GM18499 (cell line): ENCODE measurements around the gene PKN1.

ENCODE experiments used
- ATAC-seq: cut with Tn5 transposase; IDR thresholded peaks from one replicate; pipeline ENCODE4 v1.9.1; 2021; ENCODE audit warnings: moderate number of reproducible peaks; ENCODE audit not compliant: insufficient read depth, unreplicated experiment

The PKN1 gene

DNA sequence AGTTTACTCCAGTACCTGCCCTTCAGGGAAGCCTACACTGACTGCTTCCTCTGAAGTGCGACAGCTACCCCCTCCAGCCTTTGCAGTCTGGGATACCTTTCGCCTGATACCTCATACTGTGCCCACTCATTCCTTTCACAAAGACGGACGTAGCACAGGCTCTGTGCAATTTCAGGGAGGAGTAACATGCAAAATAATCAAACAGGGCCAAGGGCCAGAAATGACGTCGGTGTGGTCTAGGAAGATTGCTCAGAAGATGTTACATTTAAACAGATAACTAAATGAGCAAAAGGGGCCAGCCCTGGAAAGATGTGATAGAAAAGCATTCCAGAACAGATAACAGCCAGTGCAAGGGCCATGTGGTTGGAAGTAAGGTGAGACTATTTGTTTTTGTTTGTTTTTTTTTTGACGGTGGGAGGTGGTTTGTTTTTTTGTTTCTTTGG lies 7.4 kb upstream of the PKN1 start:
- ATAC-seq = no peak

DNA sequence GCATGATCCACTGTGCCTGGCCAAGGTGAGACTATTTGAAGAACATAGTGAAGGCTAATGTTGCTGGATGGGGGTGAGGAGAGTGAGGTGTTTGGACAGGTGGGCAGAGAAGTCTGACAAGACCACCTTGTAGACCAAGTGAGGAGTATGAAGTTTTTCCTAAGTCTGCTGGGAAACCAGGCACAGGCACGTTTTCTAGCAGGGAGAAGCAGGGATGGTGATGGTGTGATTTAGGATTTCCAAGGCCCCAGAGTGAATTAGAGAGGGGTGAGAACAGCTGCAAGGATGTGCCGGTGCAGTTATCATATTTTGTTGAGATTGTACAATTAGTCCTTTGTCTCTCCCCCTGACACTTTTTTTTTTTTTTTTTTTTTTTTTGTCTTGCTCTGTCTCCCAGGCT lies 5.6 kb upstream of the PKN1 start:
- no peak for ATAC-seq

DNA sequence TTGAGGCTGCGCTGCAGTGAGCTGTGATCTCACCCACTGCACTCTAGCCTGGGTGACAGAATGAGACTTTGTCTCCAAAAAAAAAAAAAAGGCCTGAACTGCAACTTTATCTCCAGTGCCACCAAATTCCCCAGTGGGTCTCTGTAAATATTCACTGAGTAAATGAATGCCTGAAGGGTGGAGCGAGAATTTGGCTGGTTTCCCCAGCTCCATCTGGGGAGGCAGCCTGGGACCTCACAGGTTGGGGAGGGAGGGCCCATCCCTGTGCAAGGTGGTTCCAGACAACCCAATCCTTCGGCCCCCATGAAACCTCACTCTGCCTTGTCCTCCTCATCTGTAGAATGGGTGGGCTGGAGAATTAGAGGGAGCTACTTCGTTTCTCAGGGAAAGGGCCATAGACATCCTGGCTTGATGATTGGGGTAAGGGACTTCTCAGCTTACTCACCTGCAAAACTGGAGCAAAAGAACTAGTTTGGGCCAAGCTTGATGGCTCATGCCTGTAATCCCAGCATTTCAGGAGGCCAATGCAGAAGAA lies 4.2 kb upstream of the PKN1 start:
- no peak for ATAC-seq

GRCh38 chr19:14430712-14431111 lies 2.4 kb upstream of the PKN1 start:
- ATAC-seq = no peak

DNA sequence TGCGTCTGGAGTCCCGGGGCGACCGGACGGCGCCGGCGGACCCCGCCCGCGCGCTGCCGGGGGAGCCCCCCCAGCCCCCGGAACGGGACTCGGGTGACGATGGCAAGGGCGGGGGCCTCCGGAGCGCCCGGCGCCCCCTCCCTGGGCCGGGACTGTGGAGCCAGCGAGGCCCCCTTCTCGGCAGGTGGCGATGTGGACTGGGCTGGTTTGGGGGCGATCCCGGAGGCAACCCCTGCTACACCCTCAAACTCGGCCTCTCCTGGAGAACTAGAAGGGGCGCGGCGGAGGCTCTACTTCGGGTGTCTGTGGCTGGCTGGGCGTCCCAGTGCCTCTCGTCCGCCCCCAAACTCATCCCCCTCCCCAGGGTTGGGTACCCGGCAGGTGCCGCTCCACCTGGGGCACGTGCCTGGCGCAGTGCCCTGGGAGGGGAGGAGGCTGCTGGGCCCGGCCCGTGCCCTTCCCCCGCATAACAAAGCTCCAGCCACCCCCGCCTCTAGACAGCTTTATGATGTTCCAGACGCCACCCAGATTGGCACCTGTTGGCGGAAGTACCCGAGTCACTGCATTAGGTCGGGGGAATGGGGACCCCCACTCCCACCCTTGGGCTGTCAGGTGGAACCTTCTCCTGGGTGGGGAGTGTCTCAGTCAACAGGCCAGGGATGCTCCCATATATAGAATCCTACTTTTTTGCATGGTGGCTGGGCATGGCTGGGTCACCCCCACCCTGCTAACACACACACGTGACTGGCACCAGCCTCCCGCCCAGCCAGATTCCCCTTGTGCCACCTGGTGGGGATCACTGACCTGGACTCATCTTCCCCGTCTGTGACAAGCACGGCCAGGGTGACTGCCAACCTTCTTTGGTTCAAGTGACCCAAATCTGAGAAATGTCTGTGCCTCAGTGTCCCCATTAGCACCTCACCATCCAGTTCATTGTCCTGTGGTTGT lies 722 bp downstream of the PKN1 start:
- no peak for ATAC-seq

DNA sequence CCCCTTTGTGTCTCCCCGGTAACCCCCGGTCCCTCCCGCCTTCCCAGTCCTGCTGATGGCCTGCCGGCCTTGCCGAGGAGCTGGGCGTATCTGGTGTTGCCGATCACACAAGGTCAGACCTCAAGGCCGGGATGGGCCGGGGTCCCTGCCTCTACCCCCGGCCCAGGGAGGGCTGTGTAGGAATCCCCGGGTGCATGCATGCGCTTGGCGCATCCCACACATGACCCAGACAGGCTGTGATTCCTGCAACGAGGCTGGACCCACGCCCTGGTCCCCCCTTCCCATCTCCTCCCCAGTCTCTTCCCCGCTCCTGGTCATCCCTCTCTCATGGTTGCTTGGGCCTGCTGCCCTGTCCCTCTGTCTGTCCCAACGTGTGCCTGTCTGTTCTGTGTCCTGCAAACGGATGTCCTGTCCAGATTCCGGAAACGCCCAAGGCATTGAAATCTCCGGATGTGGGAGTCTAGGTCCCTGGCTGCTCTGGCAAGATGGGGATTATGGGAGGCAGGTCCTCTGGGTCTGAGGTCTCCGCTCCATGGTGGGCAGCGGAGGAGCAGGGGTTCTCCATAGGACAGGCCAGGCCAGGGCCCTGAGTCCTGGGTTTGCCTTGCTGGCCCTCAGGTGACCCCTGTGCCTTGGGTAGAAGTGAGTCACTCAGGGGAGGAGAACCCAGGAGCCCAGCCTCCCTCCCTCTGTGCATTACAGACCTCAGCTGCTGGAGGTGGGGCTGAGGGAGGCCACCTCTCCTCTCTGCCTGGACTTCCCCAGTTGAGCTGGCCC lies 1.6 kb downstream of the PKN1 start:
- no peak for ATAC-seq

GRCh38 chr19:14435320-14436050 lies 2.4 kb downstream of the PKN1 start:
- ATAC-seq = no peak

DNA sequence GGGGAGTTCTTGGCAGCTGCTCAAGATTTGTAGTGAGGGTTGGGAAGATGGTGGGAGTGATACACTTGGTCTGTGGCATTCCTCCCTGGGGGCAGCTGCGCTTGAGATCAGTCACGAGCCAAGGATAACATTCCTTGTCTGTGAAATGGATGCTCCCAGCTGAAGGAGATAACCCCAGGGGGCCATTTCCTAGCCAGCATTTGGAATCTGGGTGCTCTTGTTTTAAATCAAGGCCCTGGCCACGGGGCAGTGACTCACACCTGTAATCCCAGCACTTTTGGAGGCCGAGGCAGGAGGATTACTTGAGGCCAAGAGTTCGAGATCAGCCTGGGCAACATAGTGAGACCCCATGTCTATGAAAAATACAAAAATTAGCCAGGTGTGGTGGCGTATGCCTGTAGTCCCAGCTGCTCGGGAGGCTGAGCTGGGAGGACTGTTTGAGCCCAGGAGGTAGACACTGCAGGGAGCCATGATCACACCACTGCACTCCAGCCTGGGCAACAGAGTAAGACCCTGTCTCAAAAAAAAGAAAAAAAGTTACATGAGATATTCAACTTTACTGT lies 4.6 kb downstream of the PKN1 start:
- no peak for ATAC-seq

DNA sequence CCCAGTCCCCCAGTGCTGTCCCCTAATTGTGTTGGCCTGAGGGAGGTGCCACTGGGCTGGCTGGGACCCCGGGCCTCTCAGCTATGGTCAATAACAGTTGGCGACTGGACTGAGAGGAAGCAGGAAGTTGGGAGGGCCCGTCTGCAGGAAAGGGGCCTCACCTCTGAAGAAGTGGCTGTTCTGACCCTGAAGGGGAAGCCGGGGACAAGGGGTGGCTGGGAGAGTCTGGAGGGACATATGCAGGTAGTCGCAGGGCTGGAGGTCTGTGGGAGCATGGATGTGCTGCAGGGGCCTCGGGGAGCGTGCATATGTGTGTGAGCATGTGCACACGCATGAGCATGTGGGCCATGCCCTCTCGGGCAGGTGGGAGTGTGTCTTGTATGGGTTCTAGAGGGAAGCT lies 5.9 kb downstream of the PKN1 start:
- no peak for ATAC-seq

DNA sequence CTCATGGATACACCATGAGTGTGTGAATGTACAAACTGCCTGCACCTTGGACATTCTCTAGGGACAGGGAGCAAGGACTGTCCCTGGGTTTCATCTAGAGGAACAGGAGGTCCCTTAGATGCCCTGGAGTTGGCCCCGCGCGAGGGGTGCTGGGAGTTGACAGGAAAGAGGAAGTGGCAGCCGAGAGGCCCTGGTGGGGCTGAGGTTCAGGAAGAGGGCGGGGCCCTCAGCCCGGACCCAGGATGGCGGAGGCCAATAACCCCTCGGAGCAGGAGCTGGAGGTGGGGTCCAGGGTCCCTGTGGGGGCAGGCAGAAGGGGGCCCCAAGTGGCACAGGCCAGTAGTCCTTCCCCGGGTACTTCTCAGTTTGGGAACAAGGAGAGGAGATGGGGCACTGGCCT lies 6.9 kb downstream of the PKN1 start:
- no peak for ATAC-seq

DNA sequence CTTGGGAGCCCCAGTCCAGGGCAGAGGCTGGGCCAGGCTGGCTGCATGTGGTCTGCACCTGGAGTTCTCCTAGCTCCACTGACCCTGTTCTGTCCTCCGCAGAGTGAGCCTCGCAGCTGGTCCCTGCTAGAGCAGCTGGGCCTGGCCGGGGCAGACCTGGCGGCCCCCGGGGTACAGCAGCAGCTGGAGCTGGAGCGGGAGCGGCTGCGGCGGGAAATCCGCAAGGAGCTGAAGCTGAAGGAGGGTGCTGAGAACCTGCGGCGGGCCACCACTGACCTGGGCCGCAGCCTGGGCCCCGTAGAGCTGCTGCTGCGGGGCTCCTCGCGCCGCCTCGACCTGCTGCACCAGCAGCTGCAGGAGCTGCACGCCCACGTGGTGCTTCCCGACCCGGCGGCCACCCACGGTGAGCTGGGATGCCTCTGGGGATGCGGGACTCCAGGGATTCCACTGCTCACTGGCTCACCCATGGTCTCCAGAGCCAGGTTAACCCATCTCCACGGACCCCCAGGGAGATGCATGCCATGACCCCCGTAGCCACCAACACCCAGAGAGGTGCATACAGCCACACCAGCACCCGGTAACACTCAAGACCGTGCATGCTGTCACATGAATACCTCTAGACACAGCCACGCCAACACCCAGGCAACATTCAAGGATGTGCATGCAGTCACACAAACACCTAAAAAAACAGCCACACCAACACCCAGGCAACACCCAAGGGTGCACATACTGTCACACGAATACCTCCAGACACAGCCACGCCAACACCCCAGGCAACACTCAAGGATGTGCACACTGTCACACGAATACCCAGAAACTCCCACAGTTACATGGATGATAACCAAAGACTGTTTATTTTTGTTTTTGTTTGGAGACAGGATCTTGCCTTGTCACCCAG lies 8.2 kb downstream of the PKN1 start:
- ATAC-seq = no peak

GRCh38 chr19:14442891-14443631 lies 10.0 kb downstream of the PKN1 start:
- ATAC-seq = no peak

- no peak for ATAC-seq
Measured at GRCh38 chr19:14443632-14444216, 10.6 kb downstream of the PKN1 start.

DNA sequence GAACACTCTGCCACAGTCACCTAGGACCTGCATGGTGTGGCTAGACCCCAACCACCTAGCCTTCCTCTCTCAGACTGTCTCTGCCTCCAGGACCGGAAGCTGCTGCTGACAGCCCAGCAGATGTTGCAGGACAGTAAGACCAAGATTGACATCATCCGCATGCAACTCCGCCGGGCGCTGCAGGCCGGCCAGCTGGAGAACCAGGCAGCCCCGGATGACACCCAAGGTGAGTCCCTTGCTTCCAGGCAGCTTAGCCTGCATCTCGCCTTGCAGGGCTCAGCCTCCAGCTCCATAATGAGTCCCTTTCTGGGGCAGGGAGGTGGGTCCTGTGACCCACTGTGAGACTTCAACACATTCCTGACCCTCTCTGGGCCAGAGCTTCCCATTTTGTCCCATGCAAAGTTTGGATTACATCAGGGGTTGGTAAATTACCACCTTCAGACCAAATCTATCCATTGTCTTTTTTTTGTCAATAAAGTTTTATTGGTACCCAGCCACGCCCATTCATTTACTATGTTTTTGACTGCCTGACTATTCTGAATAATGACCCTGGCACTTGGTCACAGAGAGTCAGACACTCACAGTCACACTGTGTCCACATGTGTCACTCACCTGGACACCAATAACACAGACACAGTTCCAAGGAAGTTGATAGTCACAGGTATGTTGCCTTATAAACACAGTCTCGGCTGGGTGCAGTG lies 13.4 kb downstream of the PKN1 start:
- ATAC-seq = no peak

GRCh38 chr19:14449321-14449720 lies 16.2 kb downstream of the PKN1 start:
- no peak for ATAC-seq

- no peak for ATAC-seq
Measured at GRCh38 chr19:14450168-14450874, 17.2 kb downstream of the PKN1 start.

- no peak for ATAC-seq
Measured at GRCh38 chr19:14450876-14451275, 17.8 kb downstream of the PKN1 start.
